ENCODE data around the gene ORM2. TPM values are rescaled to one million over a fixed set of nuclear protein-coding genes. Genes with fewer than 3 reads are reported as not detected.

Gene ORM2
- total RNA-seq, 1 experiment from 2014 or later, result 0.59 TPM

- Histone ChIP-seq H3K4me2 (ENCODE audit: low read length) (no peak overlapping the region), H3K36me3 (ENCODE audit: control insufficient read depth in 1 of 2, insufficient read depth in 2 of 2, low read length in 2 of 2) (no peaks in the 10 kb centered on the region; a peak in 1 of 4 replicates), H3K27ac (ENCODE audit: low read depth, low read length) (no peak overlapping the region), H2AFZ (ENCODE audit: low read depth, low read length, poor library complexity, severe bottlenecking) (no peak overlapping the region), H3K4me3 (replicated peaks in 1 of 2; ENCODE audit: low read depth in 1 of 2, low read length in 2 of 2) (no peak overlapping the region), H3K79me2 (ENCODE audit: insufficient read depth, low read length) (no peaks in the 10 kb centered on the region), H4K20me1 (ENCODE audit: insufficient read depth) (no peaks in the 10 kb centered on the region), H3K4me1 (ENCODE audit: control insufficient read depth in 1 of 2, insufficient read depth in 2 of 2, low read length in 2 of 2) (no peaks in the 10 kb centered on the region), H3K27me3 (ENCODE audit: insufficient read depth, low read length) (no peaks in the 10 kb centered on the region), H3K9ac (ENCODE audit: low read length) (no peak overlapping the region), H3K9me3 (ENCODE audit: control insufficient read depth in 1 of 2, insufficient read depth in 1 of 2, low read depth in 1 of 2, low read length in 2 of 2) (no peaks in the 10 kb centered on the region), H3K9me2 (ENCODE audit: insufficient read depth) (no peaks in the 10 kb centered on the region)
- ChIA-PET POLR2A (no interaction called here), CTCF (no interaction called here), RAD21 (ENCODE audit: low non-redundant PET in 1 of 2, low total read pairs in 2 of 2, uncharacterized antibody in 2 of 2, unreplicated experiment in 2 of 2) (no interaction called here)
- DNase-seq (ENCODE audit: low read depth, low spot score), result no peak
- no peak for ATAC-seq
- no TSS peak for BruUV-seq (replicated peaks)
- TF ChIP-seq, protein P1, sequence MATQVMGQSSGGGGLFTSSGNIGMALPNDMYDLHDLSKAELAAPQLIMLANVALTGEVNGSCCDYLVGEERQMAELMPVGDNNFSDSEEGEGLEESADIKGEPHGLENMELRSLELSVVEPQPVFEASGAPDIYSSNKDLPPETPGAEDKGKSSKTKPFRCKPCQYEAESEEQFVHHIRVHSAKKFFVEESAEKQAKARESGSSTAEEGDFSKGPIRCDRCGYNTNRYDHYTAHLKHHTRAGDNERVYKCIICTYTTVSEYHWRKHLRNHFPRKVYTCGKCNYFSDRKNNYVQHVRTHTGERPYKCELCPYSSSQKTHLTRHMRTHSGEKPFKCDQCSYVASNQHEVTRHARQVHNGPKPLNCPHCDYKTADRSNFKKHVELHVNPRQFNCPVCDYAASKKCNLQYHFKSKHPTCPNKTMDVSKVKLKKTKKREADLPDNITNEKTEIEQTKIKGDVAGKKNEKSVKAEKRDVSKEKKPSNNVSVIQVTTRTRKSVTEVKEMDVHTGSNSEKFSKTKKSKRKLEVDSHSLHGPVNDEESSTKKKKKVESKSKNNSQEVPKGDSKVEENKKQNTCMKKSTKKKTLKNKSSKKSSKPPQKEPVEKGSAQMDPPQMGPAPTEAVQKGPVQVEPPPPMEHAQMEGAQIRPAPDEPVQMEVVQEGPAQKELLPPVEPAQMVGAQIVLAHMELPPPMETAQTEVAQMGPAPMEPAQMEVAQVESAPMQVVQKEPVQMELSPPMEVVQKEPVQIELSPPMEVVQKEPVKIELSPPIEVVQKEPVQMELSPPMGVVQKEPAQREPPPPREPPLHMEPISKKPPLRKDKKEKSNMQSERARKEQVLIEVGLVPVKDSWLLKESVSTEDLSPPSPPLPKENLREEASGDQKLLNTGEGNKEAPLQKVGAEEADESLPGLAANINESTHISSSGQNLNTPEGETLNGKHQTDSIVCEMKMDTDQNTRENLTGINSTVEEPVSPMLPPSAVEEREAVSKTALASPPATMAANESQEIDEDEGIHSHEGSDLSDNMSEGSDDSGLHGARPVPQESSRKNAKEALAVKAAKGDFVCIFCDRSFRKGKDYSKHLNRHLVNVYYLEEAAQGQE (IDR thresholded peaks at IDR 0.05; ENCODE audit: low read depth), result no peak
- TF ChIP-seq CEBPB (IDR thresholded peaks at IDR 0.05; ENCODE audit: low read depth) (no peak), POLR2AphosphoS5 (IDR thresholded peaks at IDR 0.05; ENCODE audit: low read depth, low read length) (no peak), ELF1 (IDR thresholded peaks at IDR 0.05; ENCODE audit: borderline replicate concordance, low read depth) (no peak), CBX3 (IDR thresholded peaks at IDR 0.05; ENCODE audit: low read depth) (no peak), FOSL1 (IDR thresholded peaks at IDR 0.05; ENCODE audit: low read depth) (no peak), EZH2phosphoT487 (IDR thresholded peaks at IDR 0.05; ENCODE audit: borderline replicate concordance) (no peak), ZFX (IDR thresholded peaks at IDR 0.05) (no peak), JUND (IDR thresholded peaks at IDR 0.05) (no peak), TCF7L2 (IDR thresholded peaks at IDR 0.05; ENCODE audit: borderline replicate concordance, extremely low read depth, insufficient read depth, insufficient read length) (no peak), EGR1 (IDR thresholded peaks at IDR 0.05; ENCODE audit: low read depth) (no peak)
- TF ChIP-seq, protein P2, sequence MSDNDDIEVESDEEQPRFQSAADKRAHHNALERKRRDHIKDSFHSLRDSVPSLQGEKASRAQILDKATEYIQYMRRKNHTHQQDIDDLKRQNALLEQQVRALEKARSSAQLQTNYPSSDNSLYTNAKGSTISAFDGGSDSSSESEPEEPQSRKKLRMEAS (IDR thresholded peaks at IDR 0.05), result no peak
- intact Hi-C loops (cut with micrococcal nuclease), result no loop called here
Measured at GRCh38 chr9:114357360-114357759, 27.7 kb downstream of the ORM2 start.
